CD8-positive, alpha-beta memory T cell (primary cell): ENCODE results near the gene FAR2. TPM values are rescaled to one million over a fixed set of nuclear protein-coding genes. Genes with fewer than 3 reads are reported as not detected.
"Not testable (repeated sequence)": the region's sequence is repeated elsewhere in the genome, so short reads cannot be mapped to it uniquely, and the experiment has no call there.

ENCODE experiments used
- CTCF ChIA-PET: fragments of 350-600 bp; sonication (Branson Sonifier 250); formaldehyde crosslinking; loops from one replicate; lab custom pipeline; 2021; ENCODE audit warnings: antibody characterized with exemption; lab: Charles Lee
- POLR2A ChIA-PET: fragments of 350-600 bp; sonication (Branson Sonifier 250); formaldehyde crosslinking; loops from one replicate; lab custom pipeline; 2021; ENCODE audit warnings: antibody characterized with exemption; lab: Charles Lee
- DNase-seq, 5 donors: peaks; one replicate each; pipeline versions ENCODE4 v3.0.0 to v3.0.0-alpha.2; 2020 to 2022; ENCODE audit warnings: mixed read lengths in 1 of 5
- H3K27ac ChIP-seq: one replicate; pipeline ENCODE4 v1.7.0; 2013; ENCODE audit warnings: low read depth, mild to moderate bottlenecking, low read length, moderate library complexity
- H3K27me3 ChIP-seq: 2 replicates; pipeline ENCODE4 v1.7.0; 2013; ENCODE audit warnings: low read length, mild to moderate bottlenecking; ENCODE audit not compliant: insufficient read depth, poor library complexity, severe bottlenecking
- H3K36me3 ChIP-seq: 2 replicates; pipeline ENCODE4 v1.7.0; 2013; ENCODE audit warnings: mild to moderate bottlenecking, low read length, moderate library complexity; ENCODE audit not compliant: insufficient read depth
- H3K4me1 ChIP-seq: 2 replicates; pipeline ENCODE4 v1.7.0; 2013; ENCODE audit warnings: mild to moderate bottlenecking, low read length, moderate library complexity; ENCODE audit not compliant: insufficient read depth
- H3K4me3 ChIP-seq: 2 replicates; pipeline ENCODE4 v1.7.0; 2013; ENCODE audit warnings: mild to moderate bottlenecking, low read length
- H3K9me3 ChIP-seq: 2 replicates; pipeline ENCODE4 v1.7.0; 2013; ENCODE audit warnings: mild to moderate bottlenecking, low read length
- H3K27ac Mint-ChIP-seq, 8 donors: one replicate each; pipeline ENCODE4 v1.8.0; 2020 to 2021; ENCODE audit warnings: mixed read lengths in 8 of 8, mild to moderate bottlenecking in 6 of 8, inconsistent platforms in 3 of 8, moderate library complexity in 3 of 8
- H3K27me3 Mint-ChIP-seq, 2 donors: one replicate each; pipeline ENCODE4 v1.8.0; 2020 to 2021; ENCODE audit warnings: mixed read lengths in 2 of 2, mild to moderate bottlenecking in 1 of 2, moderate library complexity in 1 of 2
- H3K36me3 Mint-ChIP-seq, 3 donors: one replicate each; pipeline ENCODE4 v1.8.0; 2020 to 2021; ENCODE audit warnings: mixed read lengths in 3 of 3, inconsistent platforms in 1 of 3, mild to moderate bottlenecking in 1 of 3
- H3K4me1 Mint-ChIP-seq, 3 donors: one replicate each; pipeline ENCODE4 v1.8.0; 2020 to 2021; ENCODE audit warnings: mixed read lengths in 3 of 3, inconsistent platforms in 1 of 3, mild to moderate bottlenecking in 1 of 3
- H3K4me3 Mint-ChIP-seq, 7 donors: one replicate each; pipeline ENCODE4 v1.8.0; 2020 to 2021; ENCODE audit warnings: mixed read lengths in 7 of 7, mild to moderate bottlenecking in 6 of 7, moderate library complexity in 4 of 7, inconsistent platforms in 2 of 7
- H3K9me3 Mint-ChIP-seq, 5 donors: one replicate each; pipeline ENCODE4 v1.8.0; 2020 to 2022; ENCODE audit warnings: mixed read lengths in 5 of 5, mild to moderate bottlenecking in 3 of 5, moderate library complexity in 2 of 5, inconsistent platforms in 1 of 5
- polyA plus RNA-seq: library from polyadenylated mRNA; unstranded; fragments of 300-500 nt; fragmentation: Illumina TruSeq; gene quantifications from one replicate; pipeline ENCODE4 v1.2.3, GENCODE V29; 2021
- total RNA-seq, 2 experiments: library from RNA; stranded (reverse); gene quantifications; one replicate each; pipeline ENCODE4 v1.2.3, GENCODE V29; 2021

FAR2 gene
- total and polyA plus RNA-seq, 3 experiments from 2014 or later = 3.7 to 7.0 (median 4.0) TPM

- H3K4me1 Mint-ChIP-seq = no peaks in the 10 kb centered on the region
- no peak overlapping the region for H3K4me3 Mint-ChIP-seq
- peaks cover 5 to 14% of the 10 kb centered on the region in 2 donors for H3K27me3 Mint-ChIP-seq
- Histone ChIP-seq H3K36me3 (no peaks in the 10 kb centered on the region), H3K4me3 (no peak overlapping the region), H3K27ac (no peak overlapping the region), H3K4me1 (no peaks in the 10 kb centered on the region), H3K27me3 (no peaks in the 10 kb centered on the region), H3K9me3 (no peaks in the 10 kb centered on the region)
- POLR2A ChIA-PET = no interaction called here
- no peak overlapping the region for H3K27ac Mint-ChIP-seq
- no peaks in the 10 kb centered on the region for H3K9me3 Mint-ChIP-seq
- CTCF ChIA-PET = no interaction called here
- DNase-seq = no peak
- peaks cover 0 to 3% (median 0%) of the 10 kb centered on the region in 3 donors for H3K36me3 Mint-ChIP-seq
Measured at GRCh38 chr12:29131539-29131938, 17.5 kb upstream of the FAR2 start.

- H3K27ac Mint-ChIP-seq = no peak overlapping the region
- peaks cover 6 to 14% of the 10 kb centered on the region in 2 donors for H3K27me3 Mint-ChIP-seq
- ChIA-PET POLR2A (no interaction called here), CTCF (no interaction called here)
- no peak overlapping the region for H3K4me3 Mint-ChIP-seq
- H3K36me3 ChIP-seq = no peaks in the 10 kb centered on the region
- H3K4me1 ChIP-seq = no peaks in the 10 kb centered on the region
- peaks cover 0 to 3% (median 0%) of the 10 kb centered on the region in 3 donors for H3K36me3 Mint-ChIP-seq
- H3K27ac ChIP-seq = no peak overlapping the region
- no peaks in the 10 kb centered on the region for H3K4me1 Mint-ChIP-seq
- DNase-seq = no peak
- H3K9me3 ChIP-seq = no peaks in the 10 kb centered on the region
- H3K4me3 ChIP-seq = no peak overlapping the region
- H3K27me3 ChIP-seq = no peaks in the 10 kb centered on the region
- H3K9me3 Mint-ChIP-seq = no peaks in the 10 kb centered on the region
Measured at GRCh38 chr12:29132316-29132715, 16.8 kb upstream of the FAR2 start.

- no peaks in the 10 kb centered on the region for H3K4me1 Mint-ChIP-seq
- H3K27ac ChIP-seq = no peak overlapping the region
- ChIA-PET POLR2A (no interaction called here), CTCF (no interaction called here)
- H3K4me3 ChIP-seq = no peak overlapping the region
- DNase-seq = no peak
- no peaks in the 10 kb centered on the region for H3K9me3 ChIP-seq
- no peaks in the 10 kb centered on the region for H3K4me1 ChIP-seq
- peaks cover 7 to 19% of the 10 kb centered on the region in 2 donors for H3K27me3 Mint-ChIP-seq
- no peaks in the 10 kb centered on the region for H3K27me3 ChIP-seq
- H3K4me3 Mint-ChIP-seq = no peak overlapping the region
- peaks cover 0 to 3% (median 0%) of the 10 kb centered on the region in 3 donors for H3K36me3 Mint-ChIP-seq
- H3K9me3 Mint-ChIP-seq = no peaks in the 10 kb centered on the region
- no peak overlapping the region for H3K27ac Mint-ChIP-seq
- H3K36me3 ChIP-seq = no peaks in the 10 kb centered on the region
Measured at GRCh38 chr12:29133181-29133580, 15.9 kb upstream of the FAR2 start.

- Mint-ChIP-seq H3K27me3 (peaks cover 7 to 19% of the 10 kb centered on the region in 2 donors), H3K36me3 (peaks cover 0 to 3% (median 0%) of the 10 kb centered on the region in 3 donors), H3K27ac (no peak overlapping the region), H3K9me3 (no peaks in the 10 kb centered on the region), H3K4me1 (no peaks in the 10 kb centered on the region), H3K4me3 (no peak overlapping the region)
- Histone ChIP-seq H3K27me3 (no peaks in the 10 kb centered on the region), H3K36me3 (no peaks in the 10 kb centered on the region), H3K4me1 (no peaks in the 10 kb centered on the region), H3K27ac (no peak overlapping the region), H3K4me3 (no peak overlapping the region), H3K9me3 (no peaks in the 10 kb centered on the region)
- POLR2A ChIA-PET = interaction anchor here (0.7 kb wide), 1 partner anchor 23 kb away, joined by 3 read pairs; no protein-coding TSS in a partner anchor
- CTCF ChIA-PET = no interaction called here
- no peak for DNase-seq
Measured at GRCh38 chr12:29133680-29134079, 15.4 kb upstream of the FAR2 start.

- DNase-seq, H3K4me3 Mint-ChIP-seq, CTCF ChIA-PET, H3K4me1 Mint-ChIP-seq, H3K9me3 Mint-ChIP-seq, H3K36me3 Mint-ChIP-seq, H3K27me3 ChIP-seq, H3K9me3 ChIP-seq, H3K4me1 ChIP-seq, H3K27ac ChIP-seq, POLR2A ChIA-PET, H3K36me3 ChIP-seq, H3K4me3 ChIP-seq, H3K27me3 Mint-ChIP-seq, H3K27ac Mint-ChIP-seq: not testable (repeated sequence)
Measured at GRCh38 chr12:29138256-29138655, 10.8 kb upstream of the FAR2 start.

GRCh38 chr12:29138855-29139254, 10.2 kb upstream of the FAR2 start:
- H3K27ac Mint-ChIP-seq, H3K27ac ChIP-seq, H3K27me3 Mint-ChIP-seq, H3K4me1 ChIP-seq, POLR2A ChIA-PET, H3K9me3 ChIP-seq, CTCF ChIA-PET, H3K27me3 ChIP-seq, H3K4me3 ChIP-seq, H3K4me1 Mint-ChIP-seq, H3K36me3 ChIP-seq, H3K36me3 Mint-ChIP-seq, DNase-seq, H3K9me3 Mint-ChIP-seq, H3K4me3 Mint-ChIP-seq: not testable (repeated sequence)

GRCh38 chr12:29145372-29146170, 3.5 kb upstream of the FAR2 start:
- Mint-ChIP-seq H3K27ac (peak overlapping the region in 1 of 8 donors; percentile 44), H3K4me1 (peaks cover 10 to 18% (median 16%) of the 10 kb centered on the region in 3 donors), H3K4me3 (no peak overlapping the region), H3K9me3 (no peaks in the 10 kb centered on the region), H3K36me3 (peaks cover 0 to 5% (median 0%) of the 10 kb centered on the region in 3 donors), H3K27me3 (peaks cover 0 to 2% of the 10 kb centered on the region in 2 donors)
- DNase-seq = no peak
- ChIA-PET POLR2A (no interaction called here), CTCF (no interaction called here)
- Histone ChIP-seq H3K36me3 (no peaks in the 10 kb centered on the region), H3K4me1 (peaks cover 12% of the 10 kb centered on the region), H3K27ac (no peak overlapping the region), H3K27me3 (no peaks in the 10 kb centered on the region), H3K4me3 (no peak overlapping the region), H3K9me3 (no peaks in the 10 kb centered on the region)

GRCh38 chr12:29146196-29146595, 2.9 kb upstream of the FAR2 start:
- H3K4me3 ChIP-seq = no peak overlapping the region
- Mint-ChIP-seq H3K36me3 (peaks cover 0 to 5% (median 0%) of the 10 kb centered on the region in 3 donors), H3K27me3 (peaks cover 0 to 2% of the 10 kb centered on the region in 2 donors), H3K4me3 (no peak overlapping the region), H3K9me3 (no peaks in the 10 kb centered on the region), H3K27ac (no peak overlapping the region), H3K4me1 (peaks cover 12 to 23% (median 16%) of the 10 kb centered on the region in 3 donors)
- no peaks in the 10 kb centered on the region for H3K9me3 ChIP-seq
- ChIA-PET CTCF (no interaction called here), POLR2A (no interaction called here)
- no peak for DNase-seq
- no peak overlapping the region for H3K27ac ChIP-seq
- H3K27me3 ChIP-seq = no peaks in the 10 kb centered on the region
- no peaks in the 10 kb centered on the region for H3K36me3 ChIP-seq
- H3K4me1 ChIP-seq = peaks cover 12% of the 10 kb centered on the region
